ENCODE measurements around the gene NR6A1. TPM values are rescaled to one million over a fixed set of nuclear protein-coding genes. Genes with fewer than 3 reads are reported as not detected.

NR6A1 gene
- total and polyA plus RNA-seq, 10 donors = 0.14 to 3.7 (median 1.9) TPM

DNA sequence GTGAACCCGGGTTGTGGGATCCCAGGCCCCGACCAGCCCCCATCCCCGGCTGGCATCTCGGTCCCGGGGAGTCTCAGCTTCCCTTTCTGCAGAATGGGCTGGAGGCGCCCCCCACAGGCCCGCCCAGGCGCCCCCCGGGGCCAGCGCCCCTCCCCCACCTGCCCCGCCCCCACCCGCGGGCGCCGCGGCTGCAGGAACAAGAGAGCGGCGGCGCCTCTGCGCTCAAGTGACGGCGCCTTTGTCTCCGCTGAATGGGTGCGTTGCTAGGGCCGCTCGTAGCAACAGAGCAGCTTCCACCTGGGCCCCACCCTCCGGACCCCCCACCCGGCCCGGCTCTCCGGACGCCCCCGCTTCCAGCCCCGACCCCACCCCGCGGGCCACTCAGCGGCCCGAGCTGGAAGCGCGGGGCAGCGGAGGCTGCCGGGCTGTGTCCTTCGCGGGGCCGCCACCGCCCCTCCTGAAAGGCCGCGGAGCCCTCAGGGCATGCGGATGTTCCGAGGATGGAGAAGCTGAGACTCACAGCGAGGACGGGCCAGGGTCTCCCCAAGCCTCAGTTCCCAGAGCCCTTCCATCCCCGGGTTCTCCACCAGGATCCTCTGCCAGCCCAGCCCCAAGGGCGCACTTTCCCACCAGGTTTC lies 293.3 kb downstream of the NR6A1 start:
- Histone ChIP-seq H3K4me3 (peak overlapping the region in 2 of 8 donors; percentile 20 to 35), H3K4me1 (peaks cover 0 to 69% (median 30%) of the 10 kb centered on the region in 6 donors), H3K36me3 (no peaks in the 10 kb centered on the region), H3K27ac (no peak overlapping the region), H3K9me3 (no peaks in the 10 kb centered on the region), H3K27me3 (replicated peaks in 1 of 7) (peaks cover 0 to 81% (median 22%) of the 10 kb centered on the region in 7 donors)
- intact Hi-C loops (cut with DNase I; ENCODE audit: low total_unique reads) = no loop called here
- TF ChIP-seq, protein P1, sequence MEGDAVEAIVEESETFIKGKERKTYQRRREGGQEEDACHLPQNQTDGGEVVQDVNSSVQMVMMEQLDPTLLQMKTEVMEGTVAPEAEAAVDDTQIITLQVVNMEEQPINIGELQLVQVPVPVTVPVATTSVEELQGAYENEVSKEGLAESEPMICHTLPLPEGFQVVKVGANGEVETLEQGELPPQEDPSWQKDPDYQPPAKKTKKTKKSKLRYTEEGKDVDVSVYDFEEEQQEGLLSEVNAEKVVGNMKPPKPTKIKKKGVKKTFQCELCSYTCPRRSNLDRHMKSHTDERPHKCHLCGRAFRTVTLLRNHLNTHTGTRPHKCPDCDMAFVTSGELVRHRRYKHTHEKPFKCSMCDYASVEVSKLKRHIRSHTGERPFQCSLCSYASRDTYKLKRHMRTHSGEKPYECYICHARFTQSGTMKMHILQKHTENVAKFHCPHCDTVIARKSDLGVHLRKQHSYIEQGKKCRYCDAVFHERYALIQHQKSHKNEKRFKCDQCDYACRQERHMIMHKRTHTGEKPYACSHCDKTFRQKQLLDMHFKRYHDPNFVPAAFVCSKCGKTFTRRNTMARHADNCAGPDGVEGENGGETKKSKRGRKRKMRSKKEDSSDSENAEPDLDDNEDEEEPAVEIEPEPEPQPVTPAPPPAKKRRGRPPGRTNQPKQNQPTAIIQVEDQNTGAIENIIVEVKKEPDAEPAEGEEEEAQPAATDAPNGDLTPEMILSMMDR (IDR thresholded peaks at IDR 0.05 in 8 of 11, conservative IDR thresholded peaks at IDR 0.05 in 3 of 11) = no peak
- peak in 2 of 3 donors; percentile 33 to 45 for TF ChIP-seq POLR2AphosphoS5 (IDR thresholded peaks at IDR 0.05)
- no peak for TF ChIP-seq POLR2A (IDR thresholded peaks at IDR 0.05)
- WGBS, 5 donors = 7 to 28% (median 15%) methylated on average over 5 to 53 of the region's 53 CpGs
- no peak for DNase-seq

DNA sequence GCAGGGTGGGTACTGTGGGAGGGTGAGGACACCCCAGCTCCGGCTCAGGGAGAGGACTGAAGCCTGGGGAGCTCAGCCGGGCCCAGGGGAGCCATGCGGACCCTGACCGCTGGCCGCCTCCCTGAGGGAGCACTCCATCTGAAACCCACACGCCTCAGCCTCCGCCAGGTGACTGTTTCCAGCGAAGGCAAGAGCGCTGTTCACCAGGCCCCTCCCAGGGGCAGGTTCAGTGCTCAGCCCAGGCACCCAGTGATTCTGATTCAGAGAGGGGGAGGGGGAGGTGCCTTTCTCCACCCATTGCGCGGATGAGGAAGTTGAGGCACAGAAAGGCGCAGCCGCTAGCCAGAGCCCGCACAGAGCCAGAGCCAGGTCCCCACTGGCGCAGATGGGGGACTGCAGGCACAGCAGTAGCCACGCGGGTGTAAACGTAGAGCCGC lies 293.9 kb downstream of the NR6A1 start:
- Histone ChIP-seq H3K27ac (no peak overlapping the region), H3K4me3 (peak overlapping the region in 2 of 8 donors; percentile 20 to 35), H3K4me1 (peaks cover 0 to 66% (median 30%) of the 10 kb centered on the region in 6 donors), H3K36me3 (no peaks in the 10 kb centered on the region), H3K27me3 (replicated peaks in 1 of 7) (peaks cover 0 to 75% (median 22%) of the 10 kb centered on the region in 7 donors), H3K9me3 (no peaks in the 10 kb centered on the region)
- intact Hi-C loops (cut with DNase I; ENCODE audit: low total_unique reads) = no loop called here
- TF ChIP-seq POLR2AphosphoS5 (IDR thresholded peaks at IDR 0.05) (no peak), POLR2A (IDR thresholded peaks at IDR 0.05) (no peak)
- TF ChIP-seq, protein P1 (IDR thresholded peaks at IDR 0.05 in 8 of 11, conservative IDR thresholded peaks at IDR 0.05 in 3 of 11) = no peak
- 32 to 56% (median 39%) methylated on average over 4 to 19 of the region's 19 CpGs for WGBS, 5 donors
- DNase-seq = no peak

- no peak overlapping the region for H3K4me3 ChIP-seq
- no peaks in the 10 kb centered on the region for H3K36me3 ChIP-seq
- TF ChIP-seq POLR2AphosphoS5 (IDR thresholded peaks at IDR 0.05) = no peak
- no peak for TF ChIP-seq POLR2A (IDR thresholded peaks at IDR 0.05)
- TF ChIP-seq, protein P1 (IDR thresholded peaks at IDR 0.05 in 8 of 11, conservative IDR thresholded peaks at IDR 0.05 in 3 of 11) = no peak
- intact Hi-C loops (cut with DNase I; ENCODE audit: low total_unique reads) = no loop called here
- no peak for DNase-seq
- no peak overlapping the region for H3K27ac ChIP-seq
- H3K27me3 ChIP-seq (replicated peaks in 1 of 7) = peaks cover 0 to 72% (median 22%) of the 10 kb centered on the region in 7 donors
- H3K9me3 ChIP-seq = no peaks in the 10 kb centered on the region
- 61 to 76% (median 64%) methylated on average over 13 to 14 of the region's 14 CpGs for WGBS, 5 donors
- H3K4me1 ChIP-seq = peaks cover 0 to 56% (median 30%) of the 10 kb centered on the region in 6 donors
These were observed 295.0 kb downstream of the NR6A1 start for GRCh38 chr9:124475868-124476690.
